Epithelial cell of prostate (primary cell): Measurements from ENCODE around the gene ALOXE3.

Experiments used
- DNase-seq: peaks from one replicate; pipeline ENCODE4 v3.0.0-alpha.2; 2011; ENCODE audit warnings: low read depth, low spot score
- H3K27ac ChIP-seq: fragments of 450-650 bp; 2 replicates; pipeline ENCODE4 v1.5.1; 2017; ENCODE audit warnings: mild to moderate bottlenecking

Gene ALOXE3

GRCh38 chr17:8154608-8155155 is 36.4 kb upstream of the ALOXE3 start:
- peak overlapping the region; percentile 100 for H3K27ac ChIP-seq
- DNase-seq = no peak

GRCh38 chr17:8153957-8154607 is 35.8 kb upstream of the ALOXE3 start:
- H3K27ac ChIP-seq = peak overlapping the region; percentile 100
- DNase-seq = peak; percentile 90

- peak; percentile 95 for DNase-seq
- peak overlapping the region; percentile 100 for H3K27ac ChIP-seq
These were observed 35.2 kb upstream of the ALOXE3 start for GRCh38 chr17:8153525-8153956.

- DNase-seq = no peak
- H3K27ac ChIP-seq = peak overlapping the region; percentile 100
These were observed 34.7 kb upstream of the ALOXE3 start for GRCh38 chr17:8153031-8153451.

- peak; percentile 80 for DNase-seq
- H3K27ac ChIP-seq = peak within 1 kb of the TSS; percentile 100
These were observed 33.9 kb upstream of the ALOXE3 start, which contains the start of gene PER1 for GRCh38 chr17:8152112-8152775. Gene PER1, minus strand, starts transcription at chr17:8152404. Its CDS starts 1,698 bp downstream, at chr17:8150706.

GRCh38 chr17:8151641-8152111 is 33.4 kb upstream of the ALOXE3 start:
- peak overlapping the region; percentile 100 for H3K27ac ChIP-seq
- no peak for DNase-seq

- H3K27ac ChIP-seq = peak overlapping the region; percentile 100
- DNase-seq = no peak
These were observed 32.9 kb upstream of the ALOXE3 start for GRCh38 chr17:8151120-8151640.

- H3K27ac ChIP-seq = peak overlapping the region; percentile 100
- DNase-seq = no peak
These were observed 32.1 kb upstream of the ALOXE3 start for GRCh38 chr17:8150194-8151119.

- no peak overlapping the region for H3K27ac ChIP-seq
- DNase-seq = no peak
These were observed 31.3 kb upstream of the ALOXE3 start for GRCh38 chr17:8149419-8150193.

GRCh38 chr17:8148560-8148959 is 30.2 kb upstream of the ALOXE3 start:
- H3K27ac ChIP-seq = no peak overlapping the region
- DNase-seq = no peak

GRCh38 chr17:8147805-8148404 is 29.6 kb upstream of the ALOXE3 start:
- no peak overlapping the region for H3K27ac ChIP-seq
- no peak for DNase-seq

- DNase-seq = no peak
- no peak overlapping the region for H3K27ac ChIP-seq
These were observed 29.0 kb upstream of the ALOXE3 start for GRCh38 chr17:8147141-8147804.

GRCh38 chr17:8146381-8147140 is 28.2 kb upstream of the ALOXE3 start:
- H3K27ac ChIP-seq = no peak overlapping the region
- DNase-seq = no peak

- no peak overlapping the region for H3K27ac ChIP-seq
- no peak for DNase-seq
These were observed 27.5 kb upstream of the ALOXE3 start for GRCh38 chr17:8145811-8146210.

GRCh38 chr17:8144401-8145231 is 26.3 kb upstream of the ALOXE3 start:
- DNase-seq = no peak
- H3K27ac ChIP-seq = no peak overlapping the region

GRCh38 chr17:8143581-8144400 is 25.5 kb upstream of the ALOXE3 start:
- H3K27ac ChIP-seq = no peak overlapping the region
- DNase-seq = no peak
